Measurements from ENCODE around the gene CNTNAP3.
"Not testable (repeated sequence)": the region's sequence is repeated elsewhere in the genome, so short reads cannot be mapped to it uniquely, and the experiment has no call there.

- not testable (repeated sequence) for TF ChIP-seq CTCF (IDR thresholded peaks at IDR 0.05); POLR2A (IDR thresholded peaks at IDR 0.05); POLR2AphosphoS5 (IDR thresholded peaks at IDR 0.05; ENCODE audit: insufficient read depth in 1 of 2, low read depth in 1 of 2)
These were observed 207.9 kb downstream of the CNTNAP3 start for GRCh38 chr9:39080081-39080480.
